Stimulated activated CD4-positive, alpha-beta T cell treated with anti-CD3 and anti-CD28 coated beads, Interleukin-15, amount 100 ng/mL, for 48 hours (primary cell): ENCODE data around the gene PCDHB9.
A peak's percentile ranks its signal among the peaks of the same experiment; 100 is the strongest.
"Not testable (repeated sequence)": the region's sequence is repeated elsewhere in the genome, so short reads cannot be mapped to it uniquely, and the experiment has no call there.

Source experiments
- DNase-seq, 2 donors: peaks; one replicate each; pipeline ENCODE4 v3.0.0-alpha.2; 2020; ENCODE audit warnings: low read depth in 2 of 2

PCDHB9 gene

DNA sequence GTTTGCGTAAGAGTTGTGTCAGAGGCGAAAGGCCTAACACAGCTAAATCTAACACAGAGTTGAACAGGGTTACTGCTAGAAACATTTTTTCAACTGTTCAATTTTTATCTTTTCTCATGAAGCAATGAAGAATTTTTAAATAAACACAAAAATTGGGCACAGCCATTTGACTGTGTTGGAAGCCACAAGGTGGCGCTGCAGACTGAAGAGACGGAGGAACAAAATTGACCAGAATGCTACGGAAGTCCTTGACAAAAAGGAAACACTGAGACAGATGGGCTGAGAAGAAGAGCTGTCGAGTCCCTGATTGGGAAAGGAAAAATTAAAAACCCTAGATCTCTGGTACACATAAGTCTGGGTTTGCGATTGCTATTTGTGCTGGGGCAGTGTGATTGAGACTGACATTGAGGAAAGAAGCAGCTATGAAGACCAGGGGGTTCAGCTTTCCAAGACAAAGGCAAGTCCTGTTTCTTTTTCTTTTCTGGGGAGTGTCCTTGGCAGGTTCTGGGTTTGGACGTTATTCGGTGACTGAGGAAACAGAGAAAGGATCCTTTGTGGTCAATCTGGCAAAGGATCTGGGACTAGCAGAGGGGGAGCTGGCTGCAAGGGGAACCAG lies at the start of gene PCDHB9:
Gene PCDHB9 (plus strand): TSS at position 265 of the 616 bp plus-strand sequence. CDS start 158 bp downstream, at position 423.
- peak in 1 of 2 donors; percentile 11 for DNase-seq

DNA sequence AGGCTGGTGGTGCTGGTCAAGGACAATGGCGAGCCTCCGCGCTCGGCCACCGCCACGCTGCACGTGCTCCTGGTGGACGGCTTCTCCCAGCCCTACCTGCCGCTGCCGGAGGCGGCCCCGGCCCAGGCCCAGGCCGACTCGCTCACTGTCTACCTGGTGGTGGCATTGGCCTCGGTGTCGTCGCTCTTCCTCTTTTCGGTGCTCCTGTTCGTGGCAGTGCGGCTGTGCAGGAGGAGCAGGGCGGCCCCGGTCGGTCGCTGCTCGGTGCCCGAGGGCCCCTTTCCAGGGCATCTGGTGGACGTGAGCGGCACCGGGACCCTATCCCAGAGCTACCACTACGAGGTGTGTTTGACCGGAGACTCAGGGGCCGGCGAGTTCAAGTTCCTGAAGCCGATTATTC lies 49.6 kb upstream of the PCDHB9 start:
- not testable (repeated sequence) for DNase-seq

DNA sequence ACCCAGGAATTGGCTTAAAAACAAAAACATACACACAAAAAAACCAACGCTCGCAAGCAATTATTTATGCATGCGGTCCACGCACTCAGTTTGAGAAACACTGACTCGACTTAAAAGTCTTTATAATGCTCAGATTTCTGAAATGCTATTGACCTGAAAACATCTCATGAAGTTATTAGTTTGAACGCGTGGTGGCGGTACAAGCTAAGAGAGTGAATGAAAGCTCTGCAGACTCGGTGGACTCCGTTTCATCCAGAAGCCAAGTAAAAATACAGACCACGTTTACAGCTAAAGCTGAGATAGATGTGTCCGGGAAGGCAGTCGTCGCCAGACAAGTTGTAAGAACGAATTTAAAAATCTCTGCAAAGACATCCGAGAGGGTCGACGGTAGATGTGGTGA lies 37.1 kb upstream of the PCDHB9 start, which contains the start of gene PCDHB6:
Gene PCDHB6 (plus strand): TSS at position 246 of the 400 bp plus-strand sequence. CDS start 201 bp downstream, outside the sequence.
- no peak for DNase-seq

DNA sequence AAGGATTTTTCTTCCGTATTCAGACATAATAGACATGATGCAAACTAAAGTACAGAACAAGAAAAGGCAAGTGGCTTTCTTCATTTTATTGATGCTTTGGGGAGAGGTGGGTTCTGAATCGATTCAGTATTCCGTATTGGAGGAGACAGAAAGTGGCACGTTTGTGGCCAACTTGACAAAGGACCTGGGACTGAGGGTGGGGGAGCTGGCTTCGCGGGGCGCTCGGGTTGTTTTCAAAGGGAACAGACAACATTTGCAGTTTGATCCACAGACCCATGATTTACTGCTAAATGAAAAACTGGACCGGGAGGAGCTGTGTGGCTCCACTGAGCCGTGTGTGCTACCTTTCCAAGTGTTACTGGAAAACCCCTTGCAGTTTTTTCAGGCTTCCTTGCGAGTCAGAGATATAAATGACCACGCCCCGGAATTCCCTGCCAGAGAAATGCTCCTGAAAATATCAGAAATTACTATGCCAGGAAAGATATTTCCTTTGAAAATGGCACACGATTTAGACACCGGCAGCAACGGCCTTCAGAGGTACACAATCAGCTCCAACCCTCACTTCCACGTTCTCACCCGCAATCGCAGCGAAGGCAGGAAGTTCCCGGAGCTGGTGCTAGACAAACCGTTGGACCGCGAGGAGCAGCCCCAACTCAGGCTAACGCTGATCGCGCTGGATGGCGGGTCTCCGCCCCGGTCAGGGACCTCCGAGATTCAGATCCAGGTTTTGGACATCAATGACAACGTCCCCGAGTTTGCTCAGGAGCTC lies 36.6 kb upstream of the PCDHB9 start:
- DNase-seq, result no peak

DNA sequence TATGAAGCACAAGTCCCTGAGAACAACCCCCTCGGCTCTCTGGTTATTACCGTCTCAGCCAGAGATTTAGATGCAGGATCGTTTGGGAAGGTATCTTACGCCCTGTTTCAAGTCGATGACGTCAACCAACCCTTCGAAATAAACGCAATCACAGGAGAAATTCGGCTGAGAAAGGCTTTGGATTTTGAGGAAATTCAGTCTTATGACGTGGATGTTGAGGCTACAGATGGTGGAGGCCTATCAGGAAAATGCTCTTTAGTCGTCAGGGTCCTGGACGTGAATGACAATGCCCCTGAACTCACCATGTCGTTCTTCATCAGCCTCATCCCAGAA lies 36.0 kb upstream of the PCDHB9 start:
- no peak for DNase-seq

DNA sequence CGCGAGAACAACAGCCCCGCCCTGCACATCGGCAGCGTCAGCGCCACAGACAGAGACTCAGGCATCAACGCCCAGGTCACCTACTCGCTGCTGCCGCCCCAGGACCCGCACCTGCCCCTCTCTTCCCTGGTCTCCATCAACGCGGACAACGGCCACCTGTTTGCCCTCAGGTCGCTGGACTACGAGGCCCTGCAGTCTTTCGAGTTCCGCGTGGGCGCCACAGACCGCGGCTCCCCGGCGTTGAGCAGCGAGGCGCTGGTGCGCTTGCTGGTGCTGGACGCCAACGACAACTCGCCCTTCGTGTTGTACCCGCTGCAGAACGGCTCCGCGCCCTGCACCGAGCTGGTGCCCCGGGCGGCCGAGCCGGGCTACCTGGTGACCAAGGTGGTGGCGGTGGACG lies 35.3 kb upstream of the PCDHB9 start:
- not testable (repeated sequence) for DNase-seq

DNA sequence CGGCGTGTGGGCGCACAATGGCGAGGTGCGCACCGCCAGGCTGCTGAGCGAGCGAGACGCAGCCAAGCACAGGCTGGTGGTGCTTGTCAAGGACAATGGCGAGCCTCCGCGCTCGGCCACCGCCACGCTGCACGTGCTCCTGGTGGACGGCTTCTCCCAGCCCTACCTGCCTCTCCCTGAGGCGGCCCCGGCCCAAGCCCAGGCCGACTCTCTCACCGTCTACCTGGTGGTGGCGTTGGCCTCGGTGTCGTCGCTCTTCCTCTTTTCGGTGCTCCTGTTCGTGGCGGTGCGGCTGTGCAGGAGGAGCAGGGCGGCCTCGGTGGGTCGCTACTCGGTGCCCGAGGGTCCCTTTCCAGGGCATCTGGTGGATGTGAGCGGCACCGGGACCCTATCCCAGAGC lies 34.9 kb upstream of the PCDHB9 start:
- DNase-seq, result not testable (repeated sequence)

DNA sequence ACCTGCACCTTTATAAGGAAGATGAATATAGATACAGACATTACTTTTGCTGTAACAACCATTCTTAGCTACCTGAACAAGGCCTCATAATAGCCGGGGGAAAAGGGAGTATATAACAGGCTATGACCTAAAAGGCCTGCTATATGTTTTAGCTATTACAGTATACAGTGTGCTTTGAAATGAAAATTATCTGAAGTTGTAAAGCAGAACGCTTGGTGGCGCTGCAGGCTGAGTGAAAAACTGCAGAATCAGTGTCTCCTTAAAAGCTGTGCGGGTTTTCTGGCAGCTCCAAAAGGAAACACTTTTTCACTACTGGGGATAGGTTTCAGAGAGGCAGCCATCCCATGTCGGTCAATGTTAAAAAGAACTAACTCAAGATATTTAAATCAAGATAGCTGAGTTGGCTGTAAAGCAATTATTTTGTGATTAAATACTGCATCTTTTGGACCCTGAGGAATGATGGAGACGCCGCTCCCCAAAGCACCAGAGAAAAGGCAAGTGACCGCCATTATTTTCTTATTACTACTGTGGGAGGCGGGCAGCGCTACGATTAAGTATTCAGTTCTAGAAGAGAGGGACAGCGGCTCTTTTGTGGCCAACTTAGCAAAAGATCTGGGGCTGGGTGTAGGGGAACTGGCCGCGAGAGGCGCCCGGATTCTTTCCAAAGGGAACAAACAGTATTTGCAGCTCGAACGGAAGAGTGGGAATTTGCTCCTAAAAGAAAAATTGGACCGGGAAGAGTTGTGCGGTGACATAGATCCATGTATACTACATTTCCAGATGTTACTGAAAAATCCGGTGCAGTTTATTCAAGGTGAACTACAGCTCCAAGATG lies 31.2 kb upstream of the PCDHB9 start:
- no peak for DNase-seq

DNA sequence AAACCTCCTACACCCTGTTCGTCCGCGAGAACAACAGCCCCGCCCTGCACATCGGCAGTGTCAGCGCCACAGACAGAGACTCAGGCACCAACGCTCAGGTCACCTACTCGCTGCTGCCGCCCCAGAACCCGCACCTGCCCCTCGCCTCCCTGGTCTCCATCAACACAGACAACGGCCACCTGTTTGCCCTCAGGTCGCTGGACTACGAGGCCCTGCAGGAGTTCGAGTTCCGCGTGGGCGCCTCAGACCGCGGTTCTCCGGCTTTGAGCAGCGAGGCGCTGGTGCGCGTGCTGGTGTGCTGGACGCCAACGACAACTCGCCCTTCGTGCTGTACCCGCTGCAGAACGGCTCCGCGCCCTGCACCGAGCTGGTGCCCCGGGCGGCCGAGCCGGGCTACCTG lies 29.6 kb upstream of the PCDHB9 start:
- DNase-seq, result not testable (repeated sequence)

DNA sequence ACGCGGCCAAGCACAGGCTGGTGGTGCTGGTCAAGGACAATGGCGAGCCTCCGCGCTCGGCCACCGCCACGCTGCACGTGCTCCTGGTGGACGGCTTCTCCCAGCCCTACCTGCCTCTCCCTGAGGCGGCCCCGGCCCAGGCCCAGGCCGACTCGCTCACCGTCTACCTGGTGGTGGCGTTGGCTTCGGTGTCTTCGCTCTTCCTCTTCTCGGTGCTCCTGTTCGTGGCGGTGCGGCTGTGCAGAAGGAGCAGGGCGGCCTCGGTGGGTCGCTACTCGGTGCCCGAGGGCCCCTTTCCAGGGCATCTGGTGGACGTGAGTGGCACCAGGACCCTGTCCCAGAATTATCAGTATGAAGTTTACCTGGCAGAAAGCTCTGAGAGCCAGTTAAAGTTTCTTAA lies 29.1 kb upstream of the PCDHB9 start:
- DNase-seq, result not testable (repeated sequence)

DNA sequence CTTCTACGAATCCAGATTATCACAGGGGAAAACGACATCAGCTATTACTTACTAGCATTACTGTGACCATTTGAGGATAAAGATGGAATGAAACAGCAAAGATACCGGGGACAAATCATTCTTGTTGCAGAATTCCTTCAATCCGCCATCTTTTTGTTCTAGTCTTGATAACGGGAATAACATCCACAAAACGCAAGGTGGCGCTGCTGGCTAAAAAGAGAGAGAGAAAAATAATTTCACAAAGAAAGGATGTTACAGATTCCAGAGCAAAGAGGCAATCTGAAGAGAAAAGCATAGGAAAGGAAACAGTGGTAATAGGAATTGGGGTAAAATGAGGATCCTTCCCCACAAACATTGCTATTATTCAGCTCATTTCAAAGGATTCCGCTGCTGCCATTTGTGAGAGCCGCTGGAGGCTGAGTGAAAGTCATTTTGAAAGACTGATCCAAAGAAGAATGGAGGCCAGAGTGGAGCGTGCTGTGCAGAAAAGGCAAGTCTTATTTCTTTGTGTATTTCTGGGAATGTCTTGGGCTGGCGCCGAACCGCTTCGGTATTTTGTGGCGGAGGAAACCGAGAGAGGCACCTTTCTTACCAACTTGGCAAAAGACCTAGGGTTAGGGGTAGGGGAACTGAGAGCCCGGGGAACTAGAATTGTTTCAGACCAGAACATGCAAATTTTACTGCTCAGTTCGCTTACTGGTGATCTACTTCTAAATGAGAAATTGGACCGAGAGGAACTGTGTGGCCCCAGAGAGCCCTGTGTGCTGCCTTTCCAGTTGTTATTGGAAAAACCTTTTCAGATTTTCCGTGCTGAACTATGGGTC lies 14.4 kb upstream of the PCDHB9 start, which contains the start of gene PCDHB7:
Gene PCDHB7 (plus strand): TSS at position 264 of the 824 bp plus-strand sequence. CDS start 192 bp downstream, at position 456.
- DNase-seq, result no peak

DNA sequence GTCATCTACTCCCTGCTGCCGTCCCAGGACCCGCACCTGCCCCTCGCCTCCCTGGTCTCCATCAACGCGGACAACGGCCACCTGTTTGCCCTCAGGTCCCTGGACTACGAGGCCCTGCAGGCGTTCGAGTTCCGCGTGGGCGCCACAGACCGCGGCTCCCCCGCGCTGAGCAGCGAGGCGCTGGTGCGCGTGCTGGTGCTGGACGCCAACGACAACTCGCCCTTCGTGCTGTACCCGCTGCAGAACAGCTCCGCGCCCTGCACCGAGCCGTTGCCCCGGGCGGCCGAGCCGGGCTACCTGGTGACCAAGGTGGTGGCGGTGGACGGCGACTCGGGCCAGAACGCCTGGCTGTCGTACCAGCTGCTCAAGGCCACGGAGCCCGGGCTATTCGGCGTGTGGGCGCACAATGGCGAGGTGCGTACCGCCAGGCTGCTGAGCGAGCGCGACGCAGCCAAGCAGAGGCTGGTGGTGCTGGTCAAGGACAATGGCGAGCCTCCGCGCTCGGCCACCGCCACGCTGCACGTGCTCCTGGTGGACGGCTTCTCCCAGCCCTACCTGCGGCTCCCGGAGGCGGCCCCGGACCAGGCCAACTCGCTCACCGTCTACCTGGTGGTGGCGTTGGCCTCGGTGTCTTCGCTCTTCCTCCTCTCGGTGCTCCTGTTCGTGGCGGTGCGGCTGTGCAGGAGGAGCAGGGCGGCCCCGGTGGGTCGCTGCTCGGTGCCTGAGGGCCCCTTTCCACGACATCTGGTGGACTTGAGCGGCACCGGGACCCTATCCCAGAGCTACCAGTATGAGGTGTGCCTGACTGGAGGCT lies 12.5 kb upstream of the PCDHB9 start:
- DNase-seq, result not testable (repeated sequence)

DNA sequence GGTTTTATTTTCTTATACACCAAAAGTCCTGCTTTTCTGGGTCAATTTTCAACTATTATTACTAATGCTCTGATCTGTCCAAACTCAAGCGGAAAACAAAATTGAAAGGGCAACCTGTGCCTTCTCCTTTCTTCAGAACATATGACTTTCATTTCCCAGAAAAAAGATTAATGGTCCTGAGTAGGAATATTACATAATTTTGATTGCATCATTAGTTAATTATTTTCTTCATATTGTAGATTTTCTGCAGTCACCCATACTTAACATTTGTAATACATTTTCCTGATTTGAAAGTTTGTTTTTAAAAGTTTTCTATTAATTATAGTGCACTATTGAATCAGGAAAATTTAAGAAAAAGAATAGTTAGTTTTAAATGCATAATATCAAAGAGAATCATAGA lies 11.0 kb upstream of the PCDHB9 start:
- DNase-seq, result no peak

DNA sequence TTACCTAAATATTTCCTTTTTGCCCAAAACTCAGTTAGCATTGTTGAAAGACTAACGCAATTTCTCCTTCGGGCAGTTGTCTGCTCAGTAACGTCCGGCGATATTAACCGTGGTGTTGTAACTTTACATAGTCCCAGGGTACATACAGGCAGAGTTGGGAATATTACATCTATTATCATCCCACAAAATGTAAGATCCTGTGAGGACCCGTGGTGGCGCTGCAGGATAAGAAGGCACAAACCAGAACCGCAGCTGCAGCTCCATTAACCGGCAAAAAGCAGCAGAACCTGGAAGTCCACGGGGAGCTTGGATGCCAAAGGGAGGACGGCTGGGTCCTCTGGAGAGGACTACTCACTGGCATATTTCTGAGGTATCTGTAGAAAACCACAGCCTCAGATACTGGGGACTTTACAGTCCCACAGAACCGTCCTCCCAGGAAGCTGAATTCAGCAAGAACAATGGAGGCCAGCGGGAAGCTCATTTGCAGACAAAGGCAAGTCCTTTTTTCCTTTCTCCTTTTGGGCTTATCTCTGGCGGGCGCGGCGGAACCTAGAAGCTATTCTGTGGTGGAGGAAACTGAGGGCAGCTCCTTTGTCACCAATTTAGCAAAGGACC lies 9.3 kb upstream of the PCDHB9 start, which contains the start of gene PCDHB8:
Gene PCDHB8 (plus strand): TSS at position 214 of the 615 bp plus-strand sequence. CDS start 245 bp downstream, at position 459.
- not testable (repeated sequence) for DNase-seq

DNA sequence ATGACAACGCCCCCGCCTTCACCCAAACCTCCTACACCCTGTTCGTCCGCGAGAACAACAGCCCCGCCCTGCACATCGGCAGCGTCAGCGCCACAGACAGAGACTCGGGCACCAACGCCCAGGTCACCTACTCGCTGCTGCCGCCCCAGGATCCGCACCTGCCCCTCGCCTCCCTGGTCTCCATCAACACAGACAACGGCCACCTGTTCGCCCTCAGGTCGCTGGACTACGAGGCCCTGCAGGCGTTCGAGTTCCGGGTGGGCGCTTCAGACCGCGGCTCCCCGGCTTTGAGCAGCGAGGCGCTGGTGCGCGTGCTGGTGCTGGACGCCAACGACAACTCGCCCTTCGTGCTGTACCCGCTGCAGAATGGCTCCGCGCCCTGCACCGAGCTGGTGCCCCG lies 7.6 kb upstream of the PCDHB9 start:
- not testable (repeated sequence) for DNase-seq

DNA sequence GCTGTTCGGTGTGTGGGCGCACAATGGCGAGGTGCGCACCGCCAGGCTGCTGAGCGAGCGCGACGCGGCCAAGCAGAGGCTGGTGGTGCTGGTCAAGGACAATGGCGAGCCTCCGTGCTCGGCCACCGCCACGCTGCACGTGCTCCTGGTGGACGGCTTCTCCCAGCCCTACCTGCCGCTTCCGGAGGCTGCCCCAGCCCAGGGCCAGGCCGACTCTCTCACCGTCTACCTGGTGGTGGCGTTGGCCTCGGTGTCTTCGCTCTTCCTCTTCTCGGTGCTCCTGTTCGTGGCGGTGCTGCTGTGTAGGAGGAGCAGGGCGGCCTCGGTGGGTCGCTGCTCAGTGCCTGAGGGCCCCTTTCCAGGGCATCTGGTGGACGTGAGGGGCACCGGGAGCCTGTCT lies 7.1 kb upstream of the PCDHB9 start:
- DNase-seq, result not testable (repeated sequence)

DNA sequence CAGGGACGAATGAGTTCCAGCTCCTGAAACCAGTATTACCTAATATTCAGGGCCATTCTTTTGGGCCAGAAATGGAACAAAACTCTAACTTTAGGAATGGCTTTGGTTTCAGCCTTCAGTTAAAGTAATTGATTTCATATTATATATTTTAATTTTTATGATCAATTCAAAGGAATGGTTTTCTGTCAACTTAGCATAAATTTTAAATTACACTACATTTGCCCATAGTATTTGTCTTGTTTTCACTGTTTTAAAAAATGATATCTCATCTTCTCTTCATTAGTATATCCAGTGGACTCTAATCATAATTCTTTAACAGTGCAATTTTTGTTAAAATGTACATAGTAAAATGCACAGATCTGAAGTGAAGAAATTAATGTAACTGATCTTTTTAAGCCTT lies 6.6 kb upstream of the PCDHB9 start:
- no peak for DNase-seq

DNA sequence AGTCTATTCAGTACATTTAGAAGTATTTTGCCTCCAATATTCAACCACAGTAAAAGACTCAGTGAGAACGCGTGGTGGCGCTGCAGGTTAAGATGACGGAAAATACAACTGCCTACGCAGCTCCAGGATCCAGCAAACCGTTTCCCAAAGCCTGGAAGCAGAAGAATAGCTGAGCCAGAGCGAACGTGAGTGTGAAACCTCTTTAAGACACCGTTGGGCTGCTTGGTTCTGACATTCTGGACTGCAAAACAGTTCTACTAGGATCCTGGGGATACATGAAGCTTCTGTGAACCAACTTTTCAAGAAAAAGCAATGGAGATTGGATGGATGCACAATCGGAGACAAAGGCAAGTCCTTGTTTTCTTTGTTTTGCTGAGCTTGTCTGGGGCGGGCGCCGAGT lies 4.7 kb upstream of the PCDHB9 start, which contains the start of gene PCDHB16:
Gene PCDHB16 (plus strand): TSS at position 140 of the 400 bp plus-strand sequence. CDS start 173 bp downstream, at position 313.
- no peak for DNase-seq

DNA sequence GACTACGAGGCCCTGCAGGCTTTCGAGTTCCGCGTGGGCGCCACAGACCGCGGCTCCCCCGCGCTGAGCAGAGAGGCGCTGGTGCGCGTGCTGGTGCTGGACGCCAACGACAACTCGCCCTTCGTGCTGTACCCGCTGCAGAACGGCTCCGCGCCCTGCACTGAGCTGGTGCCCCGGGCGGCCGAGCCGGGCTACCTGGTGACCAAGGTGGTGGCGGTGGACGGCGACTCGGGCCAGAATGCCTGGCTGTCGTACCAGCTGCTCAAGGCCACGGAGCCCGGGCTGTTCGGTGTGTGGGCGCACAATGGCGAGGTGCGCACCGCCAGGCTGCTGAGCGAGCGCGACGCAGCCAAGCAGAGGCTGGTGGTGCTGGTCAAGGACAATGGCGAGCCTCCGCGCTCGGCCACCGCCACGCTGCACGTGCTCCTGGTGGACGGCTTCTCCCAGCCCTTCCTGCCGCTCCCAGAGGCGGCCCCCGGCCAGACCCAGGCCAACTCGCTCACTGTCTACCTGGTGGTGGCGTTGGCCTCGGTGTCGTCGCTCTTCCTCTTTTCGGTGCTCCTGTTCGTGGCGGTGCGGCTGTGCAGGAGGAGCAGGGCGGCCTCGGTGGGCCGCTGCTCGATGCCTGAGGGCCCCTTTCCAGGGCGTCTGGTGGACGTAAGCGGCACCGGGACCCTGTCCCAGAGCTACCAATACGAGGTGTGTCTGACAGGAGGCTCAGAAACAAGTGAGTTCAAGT lies 2.7 kb upstream of the PCDHB9 start:
- not testable (repeated sequence) for DNase-seq
